Endothelial cell of coronary artery (primary cell): ENCODE results near the gene HLA-C. TPM values are rescaled to one million over a fixed set of nuclear protein-coding genes. Genes with fewer than 3 reads are reported as not detected.

ENCODE experiments used
- total RNA-seq: library from RNA; depleted of rRNA; stranded (reverse); fragments of >200 nt; gene quantifications from 2 replicates; pipeline ENCODE4 v1.2.3, GENCODE V29; 2014

The HLA-C gene
- 215 and 419 TPM in 2 replicates for total RNA-seq

DNA sequence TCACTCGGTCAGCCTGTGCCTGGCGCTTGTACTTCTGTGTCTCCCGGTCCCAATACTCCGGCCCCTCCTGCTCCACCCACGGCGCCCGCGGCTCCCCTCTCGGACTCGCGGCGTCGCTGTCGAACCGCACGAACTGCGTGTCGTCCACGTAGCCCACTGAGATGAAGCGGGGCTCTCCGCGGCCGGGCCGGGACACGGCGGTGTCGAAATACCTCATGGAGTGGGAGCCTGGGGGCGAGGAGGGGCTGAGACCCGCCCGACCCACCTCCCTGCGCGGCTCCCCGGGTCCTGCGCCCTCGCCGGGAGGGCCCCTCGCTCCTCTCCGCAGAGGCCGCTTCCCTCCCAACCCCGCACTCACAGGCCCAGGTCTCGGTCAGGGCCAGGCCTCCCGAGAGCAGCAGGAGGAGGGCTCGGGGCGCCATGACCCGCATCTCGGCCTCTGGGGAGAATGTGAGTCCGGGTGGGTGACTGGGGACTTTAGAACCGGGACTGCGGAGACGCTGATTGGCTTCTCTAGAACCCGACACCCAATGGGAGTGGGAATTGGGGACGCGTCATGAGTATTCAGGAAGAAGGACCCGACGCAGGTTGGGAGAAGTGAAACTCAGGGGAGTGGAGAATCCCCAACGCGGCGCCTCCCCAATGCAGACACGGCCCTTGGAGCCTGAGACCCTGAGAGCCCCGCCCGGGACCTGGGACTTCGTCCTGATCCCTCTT, at the start of gene HLA-C:
HLA-C (minus strand) TSS at position 452 of the 717 bp plus-strand sequence; CDS start at position 431, 21 bp downstream.

Other genes starting within 250 kb of the HLA-C start
- gene C6orf15, start 159.5 kb downstream of the HLA-C start, total RNA-seq: not detected in 2 replicates
- 4.8 and 11.9 TPM in 2 replicates for gene PSORS1C1, start 157.3 kb downstream of the HLA-C start, total RNA-seq
- gene CDSN, start 151.6 kb downstream of the HLA-C start, total RNA-seq: under 0.01 TPM in 1 of 2 replicates, not detected in the other
- gene PSORS1C2, start 133.0 kb downstream of the HLA-C start, total RNA-seq: not detected in 2 replicates
- 14.2 and 18.2 TPM in 2 replicates for gene CCHCR1, start 114.3 kb downstream of the HLA-C start, total RNA-seq
- 9.7 and 17.5 TPM in 2 replicates for gene TCF19, start 113.5 kb downstream of the HLA-C start, total RNA-seq
- not detected in 2 replicates for gene POU5F1, start 101.4 kb downstream of the HLA-C start, total RNA-seq
- gene HLA-B, start 85.1 kb upstream of the HLA-C start, total RNA-seq: 212 and 305 TPM in 2 replicates
- gene MICA, start 131.5 kb upstream of the HLA-C start, total RNA-seq: 41.6 and 42.5 TPM in 2 replicates
- gene MICB, start 226.1 kb upstream of the HLA-C start, total RNA-seq: 11.3 and 15.7 TPM in 2 replicates